CD1c-positive myeloid dendritic cell (primary cell): ENCODE measurements around the gene TSPAN4.

Experiments
- DNase-seq: peaks from one replicate; pipeline ENCODE4 v3.0.0-alpha.2; 2016; ENCODE audit errors: extremely low spot score

Gene TSPAN4

DNA sequence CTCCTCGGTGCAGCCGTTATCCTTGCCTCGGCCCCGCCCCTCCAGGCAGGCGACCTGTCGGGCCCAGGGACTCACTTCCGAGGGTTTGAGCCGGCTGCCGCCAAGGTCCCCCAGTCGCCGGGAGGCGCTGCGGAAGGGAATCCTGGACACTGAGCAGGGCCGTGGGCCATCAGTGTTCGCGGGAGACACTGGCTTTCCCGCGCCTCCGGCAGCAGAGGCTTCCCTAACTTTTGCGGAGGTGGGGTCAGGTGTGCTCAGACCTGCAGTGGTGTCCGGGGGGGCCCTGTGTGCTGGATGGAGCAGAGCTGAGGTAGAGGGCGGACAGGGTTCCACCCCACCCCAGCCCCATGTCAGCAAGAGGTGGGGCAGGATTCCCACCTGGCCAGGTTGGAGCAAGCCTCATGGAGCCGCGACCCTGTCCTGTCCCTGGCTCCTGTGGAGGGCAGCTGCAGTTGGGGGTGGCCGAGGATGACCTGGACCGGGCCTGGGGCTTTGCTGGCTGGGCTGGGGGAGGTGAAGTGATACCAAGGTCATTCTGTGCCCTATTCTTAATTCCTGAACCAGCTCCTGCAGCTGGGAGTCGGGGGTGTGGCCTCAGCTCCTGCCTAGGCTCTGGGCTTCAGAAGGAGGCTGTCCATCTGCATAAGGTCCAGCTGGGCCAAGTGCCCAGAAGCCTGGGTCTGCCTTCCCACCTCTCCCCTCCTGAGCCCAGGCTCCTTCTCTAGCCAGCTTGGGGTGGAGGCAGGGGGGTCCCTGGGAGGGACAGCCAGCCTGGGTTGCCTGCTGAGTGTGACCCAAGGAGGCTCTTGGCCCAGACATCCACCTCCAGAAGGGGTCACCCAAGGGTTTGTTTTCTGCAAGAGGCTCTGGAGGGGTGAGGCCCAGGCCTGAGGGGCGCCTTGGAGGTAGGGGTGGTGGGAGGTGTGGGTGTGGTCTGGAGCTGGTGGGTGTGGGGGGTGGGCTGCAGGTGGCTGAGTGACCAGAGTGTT is 8.4 kb downstream of the TSPAN4 start:
- DNase-seq: no peak

GRCh38 chr11:852762-853161 is 10.1 kb downstream of the TSPAN4 start:
- DNase-seq: no peak

GRCh38 chr11:853682-854448 is 11.2 kb downstream of the TSPAN4 start:
- no peak for DNase-seq

DNA sequence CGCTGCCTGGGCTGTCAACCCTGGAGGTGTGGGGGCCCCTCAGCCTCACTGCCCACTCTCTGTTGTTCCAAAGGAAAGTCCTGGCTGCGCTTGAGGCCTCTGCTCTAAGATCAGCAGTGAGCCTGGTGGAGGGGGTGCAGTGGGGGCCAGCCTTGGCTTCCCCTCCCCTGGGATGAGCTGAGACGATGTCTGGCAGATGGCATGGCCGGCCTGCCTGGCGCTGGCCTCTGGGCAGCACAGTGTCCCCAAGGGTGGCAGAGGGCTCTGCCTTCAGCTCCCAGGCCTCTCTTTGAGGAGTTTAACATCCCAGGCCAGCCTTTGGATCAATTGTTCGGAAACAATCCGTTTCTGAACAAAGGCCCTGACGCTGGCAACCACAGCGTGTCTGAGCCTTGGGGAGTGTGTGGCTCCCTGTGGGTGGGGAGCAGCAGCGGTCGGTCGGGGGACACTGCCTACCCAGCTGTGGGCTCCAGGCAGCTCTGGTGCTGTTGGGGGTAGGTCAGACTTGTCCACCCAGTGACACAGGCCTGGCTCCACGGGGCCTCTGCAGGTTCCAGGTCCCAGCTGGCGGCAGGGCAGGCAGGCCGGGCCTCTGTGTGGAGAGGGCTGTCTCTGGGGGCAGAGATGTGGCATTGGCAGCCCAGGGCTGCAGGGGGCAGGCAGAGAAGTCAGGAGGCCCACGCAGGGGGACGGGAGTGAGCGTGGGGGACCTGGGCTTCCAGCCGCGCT is 12.1 kb downstream of the TSPAN4 start:
- DNase-seq: no peak

GRCh38 chr11:855330-855674 is 12.7 kb downstream of the TSPAN4 start:
- no peak for DNase-seq

- DNase-seq: no peak
Measured at GRCh38 chr11:855796-856195, 13.1 kb downstream of the TSPAN4 start.

DNA sequence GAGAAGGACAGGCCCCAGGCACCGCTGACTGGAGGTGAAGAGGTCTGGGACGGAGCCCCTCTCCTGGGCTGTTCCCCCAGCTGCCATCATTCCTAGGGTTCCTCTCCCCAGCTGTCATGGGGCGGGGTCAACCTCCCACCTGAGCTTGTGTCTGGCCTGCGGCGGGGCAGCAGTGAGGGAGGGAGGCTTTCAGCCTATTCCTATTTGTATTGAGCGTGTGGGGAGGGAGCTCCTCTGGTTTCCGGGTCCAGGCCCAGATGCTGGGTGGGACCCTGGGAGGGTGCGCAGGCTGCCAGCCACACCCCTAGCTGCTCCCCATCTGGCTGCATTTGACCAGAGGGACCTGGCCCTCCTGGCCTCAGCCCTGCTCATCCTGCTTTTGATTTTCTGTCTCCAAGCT is 13.7 kb downstream of the TSPAN4 start:
- DNase-seq: no peak

DNA sequence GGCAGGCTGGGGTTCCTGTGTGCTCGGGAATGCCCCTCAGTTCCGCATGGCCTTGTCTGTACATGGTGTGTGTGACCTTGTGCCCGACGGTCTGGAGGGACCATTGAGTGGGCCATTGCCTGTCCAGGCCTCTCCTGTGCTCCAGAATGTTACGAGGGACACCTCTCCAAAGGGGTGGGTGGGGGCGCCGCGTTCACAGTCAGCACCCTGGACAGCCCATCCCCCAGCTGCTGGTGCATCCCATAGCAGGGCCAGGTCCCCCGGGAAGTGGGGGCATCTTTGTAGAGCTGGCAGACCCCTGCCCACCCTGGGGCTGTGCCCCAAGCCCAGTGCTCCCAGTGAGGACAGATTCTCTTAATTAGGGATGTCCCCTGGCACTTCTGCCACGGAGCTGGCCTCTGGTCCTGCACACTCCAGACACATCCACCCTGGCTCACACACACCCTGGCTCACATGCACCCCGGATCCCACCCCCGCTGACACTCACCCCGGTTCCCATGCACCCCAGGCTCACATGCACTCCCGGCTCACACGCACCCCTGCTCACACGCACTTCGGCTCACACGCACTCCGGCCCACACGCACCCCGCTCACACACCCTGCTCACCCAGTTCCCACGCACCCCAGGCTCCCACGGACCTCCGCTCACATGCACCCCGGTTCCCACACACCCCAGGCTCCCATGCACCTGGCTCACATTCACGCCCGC is 15.6 kb downstream of the TSPAN4 start:
- DNase-seq: no peak

- no peak for DNase-seq
Measured at GRCh38 chr11:858762-859339, 16.2 kb downstream of the TSPAN4 start.

DNA sequence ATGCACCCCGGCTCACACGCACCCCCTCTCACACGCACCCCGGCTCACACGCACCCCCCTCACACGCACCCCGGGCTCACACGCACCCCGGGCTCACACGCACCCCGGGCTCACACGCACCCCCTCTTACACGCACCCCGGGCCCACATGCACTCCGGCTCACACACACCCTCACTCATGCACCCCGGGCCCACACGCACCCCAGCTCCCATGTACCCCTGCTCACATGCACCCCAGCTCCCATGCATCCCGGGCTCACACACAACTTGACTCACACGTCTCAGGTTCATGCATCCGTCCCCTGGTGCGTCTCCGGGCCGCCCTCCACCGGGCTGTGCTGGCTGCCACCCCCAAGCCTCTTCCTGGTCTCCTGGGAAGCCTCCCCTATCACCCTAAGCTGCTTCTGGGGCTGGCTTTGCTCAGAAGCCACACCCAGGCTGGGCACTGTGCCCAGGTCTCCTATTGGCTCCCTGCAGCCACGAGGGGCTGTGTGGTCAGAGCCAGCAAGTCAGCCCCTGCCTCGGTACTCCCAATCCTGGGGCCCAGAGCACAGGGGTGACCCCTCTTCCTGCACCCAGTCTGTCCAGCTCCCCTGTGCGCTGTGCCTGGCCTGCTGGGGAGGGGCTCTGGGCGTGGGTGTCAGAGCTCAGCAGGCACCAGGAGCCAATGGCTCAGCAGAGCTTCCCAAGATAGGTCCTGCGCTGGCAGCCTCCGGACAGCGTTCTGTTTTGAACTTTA is 16.9 kb downstream of the TSPAN4 start:
- peak; percentile 35 for DNase-seq

- no peak for DNase-seq
Measured at GRCh38 chr11:860234-861104, 17.8 kb downstream of the TSPAN4 start.

DNA sequence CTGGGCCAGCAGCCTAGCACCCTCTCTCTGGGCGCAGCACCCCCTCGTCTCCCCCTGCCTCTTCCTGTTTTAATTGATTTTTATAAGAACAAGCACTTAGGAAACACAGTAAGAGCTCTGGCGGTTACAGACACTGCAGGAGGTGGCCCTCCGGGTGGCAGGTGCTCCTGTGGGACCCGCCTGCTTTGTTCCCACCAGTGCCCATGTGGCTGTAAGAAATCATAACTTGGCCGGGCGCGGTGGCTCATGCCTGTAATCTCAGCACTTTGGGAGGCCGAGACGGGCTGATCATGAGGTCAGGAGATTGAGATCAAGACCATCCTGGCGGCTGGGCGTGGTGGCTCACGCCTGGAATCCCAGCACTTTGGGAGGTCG is 18.4 kb downstream of the TSPAN4 start:
- DNase-seq: no peak

DNA sequence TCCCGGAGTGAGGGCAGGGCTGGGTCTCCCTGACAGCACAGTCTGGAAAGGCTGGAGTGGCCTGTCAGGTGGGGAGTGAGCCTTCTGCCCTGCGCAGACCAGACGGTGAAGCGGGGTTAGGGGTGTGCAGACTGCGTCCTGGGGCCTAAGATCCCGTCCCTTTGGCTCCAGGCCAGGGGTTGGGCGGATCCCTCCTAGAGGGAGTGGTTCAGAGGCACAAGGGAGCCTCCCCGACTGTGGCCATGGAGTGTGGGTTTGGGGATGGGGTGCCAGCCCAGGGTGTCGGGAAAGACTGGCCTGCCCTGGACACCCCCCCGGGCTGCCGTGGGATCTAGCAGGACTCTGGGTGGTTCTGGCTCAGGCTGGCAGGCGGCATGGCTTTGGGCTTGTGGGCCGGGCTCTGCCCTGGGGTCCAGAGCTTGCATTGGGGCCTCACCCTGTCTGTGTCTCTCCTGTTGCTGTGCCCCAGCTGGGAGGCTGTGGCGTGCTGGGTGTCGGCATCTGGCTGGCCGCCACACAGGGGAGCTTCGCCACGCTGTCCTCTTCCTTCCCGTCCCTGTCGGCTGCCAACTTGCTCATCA is 19.5 kb downstream of the TSPAN4 start:
- no peak for DNase-seq

DNA sequence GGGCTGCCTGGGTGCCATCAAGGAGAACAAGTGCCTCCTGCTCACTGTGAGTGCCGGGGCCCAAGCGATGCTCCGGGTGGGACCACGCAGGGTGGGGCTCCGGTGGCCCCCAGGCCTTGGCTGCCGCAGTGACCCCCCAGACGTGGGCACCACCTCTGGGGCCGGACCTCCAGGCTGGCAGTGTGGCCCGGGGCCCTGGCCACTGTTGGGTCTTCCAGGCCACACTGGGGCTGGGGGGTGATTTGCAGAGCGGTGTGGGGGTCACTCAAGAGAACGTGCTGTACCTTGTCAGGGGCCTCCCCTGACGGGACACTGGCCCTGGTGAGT is 20.0 kb downstream of the TSPAN4 start:
- no peak for DNase-seq

DNA sequence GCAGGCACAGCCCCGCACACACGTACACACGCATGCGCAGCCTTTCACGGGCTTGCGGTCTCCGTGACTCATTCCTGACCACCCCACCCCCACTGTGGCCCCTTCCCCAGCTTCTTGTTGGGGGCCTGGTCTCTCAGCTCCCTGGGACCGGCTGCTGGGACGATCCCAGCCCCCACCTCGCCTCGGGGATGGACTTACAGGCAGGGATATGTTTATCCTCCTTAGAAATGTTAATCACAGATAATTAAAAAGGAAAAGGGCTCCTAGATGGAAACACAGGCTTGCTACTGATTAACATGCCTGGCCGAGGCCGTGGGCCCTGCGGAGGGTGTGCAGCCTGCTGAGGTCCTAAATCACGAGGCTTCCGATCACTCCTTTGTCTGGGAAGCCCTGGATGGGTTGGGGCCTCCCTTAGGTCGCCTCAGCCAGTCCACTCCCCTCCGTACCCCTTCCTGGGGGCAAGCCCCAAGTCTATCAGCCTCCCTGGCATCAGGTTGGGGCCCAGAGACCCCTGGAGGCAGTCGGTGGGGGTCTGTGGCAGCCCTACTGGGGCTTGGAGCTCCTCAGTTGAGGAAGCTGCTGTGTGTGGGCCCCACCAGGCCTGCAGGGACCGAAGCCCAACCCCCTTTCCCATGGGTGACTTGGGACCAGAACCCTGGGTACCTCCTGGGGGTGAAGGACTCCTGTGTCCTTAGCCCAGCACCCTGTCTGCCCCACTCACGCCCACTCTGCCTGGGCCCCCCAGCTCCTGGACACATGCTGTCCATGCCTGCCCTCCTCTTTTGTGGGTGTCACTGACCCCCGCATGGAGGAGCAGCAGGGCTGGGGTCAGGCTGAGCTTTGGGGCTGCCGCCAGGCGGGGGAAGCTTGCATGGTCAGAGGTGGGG is 20.6 kb downstream of the TSPAN4 start:
- DNase-seq: no peak

DNA sequence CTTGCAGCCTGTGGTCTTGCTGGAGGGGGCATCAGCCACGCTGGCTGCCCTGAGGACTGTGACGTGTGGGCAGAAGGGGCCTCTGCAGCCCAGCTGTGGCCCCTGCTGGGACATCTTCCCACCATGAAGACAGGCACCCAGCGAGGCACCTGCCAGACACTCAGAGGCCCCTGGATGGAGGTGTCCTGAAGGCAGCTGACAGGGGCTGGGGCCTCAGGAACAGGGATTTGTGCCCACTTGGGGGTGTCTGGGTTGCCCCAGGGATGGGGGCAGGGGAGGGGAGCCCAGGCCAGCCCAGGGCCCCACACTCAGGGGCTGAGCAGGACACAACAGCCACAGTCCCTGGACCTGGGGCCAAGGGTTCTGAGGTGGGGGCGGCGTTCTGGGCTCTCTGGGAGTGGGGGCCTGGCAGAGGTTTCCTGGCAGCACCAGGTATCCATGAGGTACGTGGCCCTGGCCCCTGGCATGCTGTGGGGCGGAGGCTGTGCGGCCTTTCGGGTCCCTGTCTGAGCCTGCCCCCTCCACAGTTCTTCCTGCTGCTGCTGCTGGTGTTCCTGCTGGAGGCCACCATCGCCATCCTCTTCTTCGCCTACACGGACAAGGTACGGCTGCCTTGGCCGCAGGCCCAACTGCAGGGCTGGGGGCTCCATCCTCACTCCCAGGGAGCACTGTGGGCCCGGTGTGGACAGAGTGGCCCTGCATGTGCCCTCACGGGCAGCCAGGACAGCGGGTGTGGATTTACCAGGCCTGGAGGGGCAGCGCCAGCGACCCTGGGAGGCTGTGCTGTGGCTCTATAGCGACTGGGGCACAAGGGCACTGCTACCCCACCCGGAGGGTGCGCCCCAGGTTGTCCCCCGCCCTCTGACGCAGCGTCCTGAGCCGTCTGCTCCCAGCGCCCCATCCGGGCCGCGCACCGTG is 21.5 kb downstream of the TSPAN4 start:
- no peak for DNase-seq

DNA sequence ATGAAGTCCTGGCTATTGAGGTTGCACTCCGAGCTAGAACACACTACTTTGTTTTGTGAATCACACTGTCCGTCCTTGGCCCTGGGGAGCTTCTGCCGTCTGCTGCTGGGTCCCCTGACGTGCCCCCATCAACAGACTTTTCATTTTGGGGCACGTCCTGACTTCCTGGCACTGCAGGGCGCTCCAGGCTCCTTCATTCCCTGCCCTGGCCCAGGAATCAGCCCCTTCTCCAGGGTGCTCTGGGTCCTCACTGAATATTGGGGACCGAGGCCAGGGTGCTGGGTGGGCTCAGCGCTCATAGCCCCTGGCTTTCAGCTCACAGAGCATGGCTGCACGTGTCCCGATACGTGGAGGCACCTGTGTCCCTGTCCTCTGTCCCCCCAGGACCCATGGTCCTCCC is 22.2 kb downstream of the TSPAN4 start:
- no peak for DNase-seq
